ENCODE results near the gene PODXL. TPM values are rescaled to one million over a fixed set of nuclear protein-coding genes. Genes with fewer than 3 reads are reported as not detected.

PODXL gene
- total RNA-seq, 1 experiment from 2014 or later: 37.5 TPM

DNA sequence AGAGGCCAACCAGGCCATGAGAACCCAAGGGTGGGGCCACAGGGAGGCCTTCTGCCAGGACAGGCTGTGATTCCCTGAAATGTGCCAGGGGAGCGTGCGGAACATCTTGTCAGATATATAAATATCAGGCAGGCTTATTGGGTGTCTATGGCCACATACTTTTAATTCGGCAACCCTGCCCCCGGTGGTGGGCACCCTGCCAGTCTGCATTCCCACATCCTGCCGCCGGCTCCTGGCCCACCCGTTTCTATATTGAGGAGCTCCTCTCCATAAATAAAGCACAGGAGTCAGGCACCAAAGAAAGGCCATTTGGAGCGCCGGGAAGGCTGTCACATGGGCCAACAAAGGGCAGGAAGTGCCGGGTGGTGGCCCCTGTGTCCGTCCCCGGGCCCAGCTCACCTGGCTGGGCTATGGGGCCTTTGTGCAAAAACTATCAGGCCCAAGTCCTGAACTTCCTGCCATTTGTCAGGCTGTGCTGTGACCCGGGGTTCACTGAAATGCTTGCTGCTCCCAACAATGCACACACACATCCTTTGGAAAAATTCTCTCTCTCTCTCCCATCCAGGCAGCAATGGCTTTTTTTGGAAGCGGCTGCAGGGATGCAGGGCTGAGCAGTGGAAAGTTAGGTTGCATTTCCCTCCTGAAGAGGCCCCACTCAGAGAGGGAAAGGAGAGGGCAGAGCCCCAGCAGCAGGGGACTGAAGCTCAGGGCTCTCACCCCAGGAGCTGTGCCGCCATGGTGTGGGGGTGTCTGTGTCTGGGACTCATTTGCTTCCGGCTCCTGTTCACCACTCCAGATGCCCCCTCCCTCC lies 25.0 kb upstream of the PODXL start:
- H3K4me3 ChIP-seq (replicated peaks in 1 of 2; ENCODE audit: low read depth in 1 of 2, low read length in 2 of 2): no peak overlapping the region
- ChIA-PET CTCF (interaction anchor here (0.7 to 1.4 kb wide), 2 partner anchors 36 to 77 kb away, joined by 8 to 10 read pairs; no protein-coding TSS in a partner anchor), POLR2A (no interaction called here), RAD21 (ENCODE audit: low non-redundant PET in 1 of 2, low total read pairs in 2 of 2, uncharacterized antibody in 2 of 2, unreplicated experiment in 2 of 2) (no interaction called here)
- no peak overlapping the region for H3K27ac ChIP-seq (ENCODE audit: low read depth, low read length)
- no TSS peak for BruUV-seq (replicated peaks)
- no peaks in the 10 kb centered on the region for H4K20me1 ChIP-seq (ENCODE audit: insufficient read depth)
- no peak for TF ChIP-seq EGR1 (IDR thresholded peaks at IDR 0.05; ENCODE audit: low read depth)
- TF ChIP-seq, protein P1, sequence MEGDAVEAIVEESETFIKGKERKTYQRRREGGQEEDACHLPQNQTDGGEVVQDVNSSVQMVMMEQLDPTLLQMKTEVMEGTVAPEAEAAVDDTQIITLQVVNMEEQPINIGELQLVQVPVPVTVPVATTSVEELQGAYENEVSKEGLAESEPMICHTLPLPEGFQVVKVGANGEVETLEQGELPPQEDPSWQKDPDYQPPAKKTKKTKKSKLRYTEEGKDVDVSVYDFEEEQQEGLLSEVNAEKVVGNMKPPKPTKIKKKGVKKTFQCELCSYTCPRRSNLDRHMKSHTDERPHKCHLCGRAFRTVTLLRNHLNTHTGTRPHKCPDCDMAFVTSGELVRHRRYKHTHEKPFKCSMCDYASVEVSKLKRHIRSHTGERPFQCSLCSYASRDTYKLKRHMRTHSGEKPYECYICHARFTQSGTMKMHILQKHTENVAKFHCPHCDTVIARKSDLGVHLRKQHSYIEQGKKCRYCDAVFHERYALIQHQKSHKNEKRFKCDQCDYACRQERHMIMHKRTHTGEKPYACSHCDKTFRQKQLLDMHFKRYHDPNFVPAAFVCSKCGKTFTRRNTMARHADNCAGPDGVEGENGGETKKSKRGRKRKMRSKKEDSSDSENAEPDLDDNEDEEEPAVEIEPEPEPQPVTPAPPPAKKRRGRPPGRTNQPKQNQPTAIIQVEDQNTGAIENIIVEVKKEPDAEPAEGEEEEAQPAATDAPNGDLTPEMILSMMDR (IDR thresholded peaks at IDR 0.05 in 2 of 3, conservative IDR thresholded peaks at IDR 0.05 in 1 of 3; ENCODE audit: borderline replicate concordance in 1 of 3, insufficient read depth in 1 of 3, low read depth in 2 of 3, low read length in 2 of 3): peak in 1 of 3 experiments; percentile 15; a peak in 1 of 6 replicates
- H3K36me3 ChIP-seq (ENCODE audit: control insufficient read depth in 1 of 2, insufficient read depth in 2 of 2, low read length in 2 of 2): no peaks in the 10 kb centered on the region
- ATAC-seq (peak; percentile 68), DNase-seq (ENCODE audit: low read depth, low spot score) (no peak)
- no peaks in the 10 kb centered on the region for H3K9me3 ChIP-seq (ENCODE audit: control insufficient read depth in 1 of 2, insufficient read depth in 1 of 2, low read depth in 1 of 2, low read length in 2 of 2)
- intact Hi-C loops (cut with micrococcal nuclease): no loop called here
- no peak overlapping the region for H3K9ac ChIP-seq (ENCODE audit: low read length)
- no peak overlapping the region for H2AFZ ChIP-seq (ENCODE audit: low read depth, low read length, poor library complexity, severe bottlenecking)
- peak overlapping the region; percentile 4; the same call in 1 of the 2 replicates for H3K4me2 ChIP-seq (ENCODE audit: low read length)
- H3K9me2 ChIP-seq (ENCODE audit: insufficient read depth): no peaks in the 10 kb centered on the region
- peaks cover 0 to 14% of the 10 kb centered on the region in 2 experiments; a peak in 2 of 4 replicates for H3K4me1 ChIP-seq (ENCODE audit: control insufficient read depth in 1 of 2, insufficient read depth in 2 of 2, low read length in 2 of 2)
- H3K27me3 ChIP-seq (ENCODE audit: insufficient read depth, low read length): no peaks in the 10 kb centered on the region
- H3K79me2 ChIP-seq (ENCODE audit: insufficient read depth, low read length): no peaks in the 10 kb centered on the region

DNA sequence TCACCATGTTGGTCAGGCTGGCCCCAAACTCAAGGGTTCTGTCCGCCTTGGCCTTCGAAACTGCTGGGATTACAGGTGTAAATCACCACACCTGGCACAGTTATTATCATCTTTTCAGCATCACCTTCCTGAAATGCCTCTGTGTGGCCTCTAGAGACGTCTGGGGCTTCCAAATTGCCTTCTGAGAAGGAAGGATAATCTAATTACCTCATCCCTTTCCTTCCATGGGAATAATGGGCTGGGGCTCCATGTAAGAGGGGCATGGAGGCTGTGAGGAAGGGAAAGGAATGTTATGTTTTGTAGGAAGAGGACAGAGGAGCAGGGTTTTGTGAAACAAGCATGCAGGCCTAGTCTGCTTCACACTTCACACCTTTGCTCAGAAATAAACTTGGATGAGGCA lies 22.2 kb upstream of the PODXL start:
- no peak for TF ChIP-seq ELF1 (IDR thresholded peaks at IDR 0.05; ENCODE audit: borderline replicate concordance, low read depth)
- no peak for TF ChIP-seq TCF7L2 (IDR thresholded peaks at IDR 0.05; ENCODE audit: borderline replicate concordance, extremely low read depth, insufficient read depth, insufficient read length)
- no peak for TF ChIP-seq CEBPB (IDR thresholded peaks at IDR 0.05; ENCODE audit: low read depth)
- no peak for TF ChIP-seq SRF (IDR thresholded peaks at IDR 0.05; ENCODE audit: low read depth)
- TF ChIP-seq RAD21 (IDR thresholded peaks at IDR 0.05; ENCODE audit: low read depth): no peak
- TF ChIP-seq POLR2A (IDR thresholded peaks at IDR 0.05; ENCODE audit: borderline replicate concordance, extremely low read depth, insufficient read depth, insufficient read length): no peak
- TF ChIP-seq ZFX (IDR thresholded peaks at IDR 0.05): no peak
- TF ChIP-seq, protein P1 (IDR thresholded peaks at IDR 0.05 in 2 of 3, conservative IDR thresholded peaks at IDR 0.05 in 1 of 3; ENCODE audit: borderline replicate concordance in 1 of 3, insufficient read depth in 1 of 3, low read depth in 2 of 3, low read length in 2 of 3): no peak
- ChIA-PET RAD21 (ENCODE audit: low non-redundant PET in 1 of 2, low total read pairs in 2 of 2, uncharacterized antibody in 2 of 2, unreplicated experiment in 2 of 2) (no interaction called here), CTCF (no interaction called here), POLR2A (no interaction called here)
- intact Hi-C loops (cut with micrococcal nuclease): no loop called here
- Histone ChIP-seq H3K9ac (ENCODE audit: low read length) (no peak overlapping the region), H3K36me3 (ENCODE audit: control insufficient read depth in 1 of 2, insufficient read depth in 2 of 2, low read length in 2 of 2) (no peaks in the 10 kb centered on the region), H2AFZ (ENCODE audit: low read depth, low read length, poor library complexity, severe bottlenecking) (no peak overlapping the region), H3K27ac (ENCODE audit: low read depth, low read length) (no peak overlapping the region), H3K9me2 (ENCODE audit: insufficient read depth) (no peaks in the 10 kb centered on the region), H3K9me3 (ENCODE audit: control insufficient read depth in 1 of 2, insufficient read depth in 1 of 2, low read depth in 1 of 2, low read length in 2 of 2) (no peaks in the 10 kb centered on the region), H3K79me2 (ENCODE audit: insufficient read depth, low read length) (no peaks in the 10 kb centered on the region), H4K20me1 (ENCODE audit: insufficient read depth) (no peaks in the 10 kb centered on the region), H3K27me3 (ENCODE audit: insufficient read depth, low read length) (no peaks in the 10 kb centered on the region), H3K4me3 (replicated peaks in 1 of 2; ENCODE audit: low read depth in 1 of 2, low read length in 2 of 2) (no peak overlapping the region), H3K4me1 (ENCODE audit: control insufficient read depth in 1 of 2, insufficient read depth in 2 of 2, low read length in 2 of 2) (peaks cover 0 to 13% of the 10 kb centered on the region in 2 experiments; a peak in 2 of 4 replicates), H3K4me2 (ENCODE audit: low read length) (no peak overlapping the region)
- no peak for ATAC-seq
- DNase-seq (ENCODE audit: low read depth, low spot score): no peak
- BruUV-seq (replicated peaks): no TSS peak

All from HCT116 (cell line).